ENCODE data around the gene ZNHIT3.

DNA sequence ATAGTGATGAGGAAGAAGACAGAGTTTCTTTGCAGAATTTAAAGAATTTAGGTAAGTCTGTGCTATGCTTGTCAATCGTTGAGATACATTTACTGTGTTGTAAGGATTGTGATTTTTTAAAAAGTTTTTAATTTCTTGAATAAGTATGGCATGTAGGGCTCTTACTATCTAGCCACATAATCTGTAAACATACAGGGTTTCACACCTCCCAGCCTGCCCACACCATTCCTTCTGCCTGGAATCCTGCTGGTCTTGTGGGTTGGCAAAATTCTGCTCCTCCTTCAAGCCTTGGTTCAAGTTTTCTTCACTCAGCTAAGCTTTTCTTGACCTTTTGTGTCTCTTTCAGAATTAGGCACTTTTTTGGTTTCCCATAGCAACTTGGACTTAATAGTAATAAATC is 7.5 kb downstream of the ZNHIT3 start:
- TF ChIP-seq POLR2A (IDR thresholded peaks at IDR 0.05; ENCODE audit: low read length), result no peak
- TF ChIP-seq GATA1 (IDR thresholded peaks at IDR 0.05; ENCODE audit: low read depth, low read length), result no peak
